Sigmoid colon (tissue), 7 donors: ENCODE measurements around the gene EHBP1. TPM values are rescaled to one million over a fixed set of nuclear protein-coding genes. Genes with fewer than 3 reads are reported as not detected.

Experiments
- DNase-seq: peaks from one replicate; pipeline ENCODE4 v3.0.0-alpha.2; 2019
- H3K27ac ChIP-seq, 4 donors: fragments of 200-600 bp; sonication (generic); one replicate each; pipeline ENCODE4 v1.5.1; 2016 to 2019; ENCODE audit warnings: mild to moderate bottlenecking in 1 of 4
- H3K27me3 ChIP-seq, 3 donors: fragments of 200-600 bp; sonication (generic); one replicate each; pipeline ENCODE4 v1.5.1; 2019; ENCODE audit warnings: mild to moderate bottlenecking in 1 of 3
- H3K36me3 ChIP-seq, 4 donors: fragments of 200-600 bp; sonication (generic); one replicate each; pipeline ENCODE4 v1.5.1; 2016 to 2019
- H3K4me1 ChIP-seq, 4 donors: fragments of 200-600 bp; sonication (generic); one replicate each; pipeline ENCODE4 v1.5.1; 2017 to 2019
- H3K4me3 ChIP-seq, 4 donors: fragments of 200-600 bp; sonication (generic); one replicate each; pipeline ENCODE4 v1.5.1; 2017 to 2019; ENCODE audit warnings: mild to moderate bottlenecking in 2 of 4, moderate library complexity in 1 of 4
- H3K9me3 ChIP-seq, 4 donors: fragments of 200-600 bp in 3 of 4; sonication (generic) in 3 of 4; one replicate each; pipeline versions ENCODE4 v1.5.1 to v1.6.1; 2013 to 2019
- CTCF ChIP-seq, 4 experiments: fragments of 450-650 bp in 3 of 4; fragments of 200-600 bp in 1 of 4; IDR thresholded peaks; one replicate each; pipeline ENCODE4 v1.5.1; 2016 to 2019; ENCODE audit warnings: antibody characterized with exemption in 4 of 4, mild to moderate bottlenecking in 3 of 4, moderate library complexity in 2 of 4
- EP300 ChIP-seq, 4 donors: sonication (generic); formaldehyde crosslinking; IDR thresholded peaks; one replicate each; pipeline ENCODE4 v1.6.1; 2017; ENCODE audit warnings: antibody characterized with exemption in 4 of 4
- POLR2A ChIP-seq, 2 donors: fragments of 450-650 bp; IDR thresholded peaks; one replicate each; pipeline ENCODE4 v1.6.1; 2016; ENCODE audit warnings: antibody characterized with exemption in 2 of 2, mild to moderate bottlenecking in 2 of 2, moderate library complexity in 2 of 2
- POLR2AphosphoS5 ChIP-seq, 4 donors: sonication (generic); formaldehyde crosslinking; IDR thresholded peaks; one replicate each; pipeline ENCODE4 v1.6.1; 2017; ENCODE audit warnings: antibody characterized with exemption in 4 of 4
- WGBS, 2 donors: extraction: QIAGEN DNeasy Blood & Tissue Kit; methylation state at CpG; one replicate each; pipeline ENCODE4 v1.1.7; 2013; 5-methylcytosine and 5-hydroxymethylcytosine counted together
- intact Hi-C: fragments of 100-400 bp; cut with DNase I; formaldehyde crosslinking; loops from one replicate; pipeline ENCODE4 v1.15.1; 2023
- polyA plus RNA-seq, 3 donors: library from polyadenylated mRNA; stranded (reverse); fragments of 200-250 nt; gene quantifications; one replicate each; pipeline ENCODE4 v1.2.3, GENCODE V29; 2013
- total RNA-seq, 4 donors: library from RNA; depleted of rRNA; stranded (reverse); fragments of >200 nt; gene quantifications; one replicate each; pipeline ENCODE4 v1.1.0, GENCODE V29; 2016
- donor health status: healthy with polysubstance abuse.
- donor health status: Bipolar disorder and iron deficiency.
- donor health status: healthy.

The EHBP1 gene
- total and polyA plus RNA-seq, 7 donors = 12.7 to 161 (median 121) TPM

GRCh38 chr2:63035660-63036059, 330.1 kb downstream of the EHBP1 start:
- TF ChIP-seq EP300 (IDR thresholded peaks at IDR 0.05) (no peak), CTCF (IDR thresholded peaks at IDR 0.05) (no peak)
- Histone ChIP-seq H3K27ac (no peak overlapping the region), H3K36me3 (peaks cover 0 to 15% (median 2%) of the 10 kb centered on the region in 4 donors), H3K4me1 (no peaks in the 10 kb centered on the region), H3K9me3 (no peaks in the 10 kb centered on the region), H3K4me3 (no peak overlapping the region), H3K27me3 (no peaks in the 10 kb centered on the region)
- WGBS, 2 donors = 95% methylated on average over 4 of the region's 4 CpGs
- intact Hi-C loops = no loop called here
- DNase-seq = no peak

DNA sequence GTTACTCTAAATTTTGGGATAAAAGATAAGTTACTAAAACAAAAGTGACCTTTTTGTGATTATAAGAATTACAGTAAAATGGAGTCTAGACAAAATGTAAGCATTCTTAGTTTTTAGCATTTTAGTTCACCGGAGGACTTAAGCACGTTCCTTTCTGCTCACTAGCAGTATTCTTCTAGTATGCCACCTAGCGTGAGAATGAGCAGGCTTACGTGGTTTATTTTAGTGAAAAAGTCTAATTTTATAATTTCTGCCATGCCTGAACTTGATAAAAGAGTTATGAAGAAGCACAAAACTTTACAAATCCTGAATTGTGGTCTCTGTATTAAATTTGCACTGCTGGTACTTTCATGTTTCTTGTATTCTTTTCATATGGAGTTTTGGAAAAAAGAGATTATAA, 332.5 kb downstream of the EHBP1 start:
- Histone ChIP-seq H3K27me3 (peaks cover 0 to 11% (median 0%) of the 10 kb centered on the region in 3 donors), H3K9me3 (no peaks in the 10 kb centered on the region), H3K36me3 (peaks cover 0 to 15% (median 2%) of the 10 kb centered on the region in 4 donors), H3K4me3 (no peak overlapping the region), H3K4me1 (no peaks in the 10 kb centered on the region), H3K27ac (no peak overlapping the region)
- DNase-seq = no peak
- intact Hi-C loops = no loop called here
- WGBS, 2 donors = 95 to 96% methylated on average over 4 of the region's 4 CpGs
- TF ChIP-seq CTCF (IDR thresholded peaks at IDR 0.05) (no peak), POLR2AphosphoS5 (IDR thresholded peaks at IDR 0.05) (no peak), POLR2A (IDR thresholded peaks at IDR 0.05) (no peak), EP300 (IDR thresholded peaks at IDR 0.05) (no peak)

- TF ChIP-seq CTCF (IDR thresholded peaks at IDR 0.05) (no peak), POLR2AphosphoS5 (IDR thresholded peaks at IDR 0.05) (no peak), POLR2A (IDR thresholded peaks at IDR 0.05) (no peak), EP300 (IDR thresholded peaks at IDR 0.05) (no peak)
- Histone ChIP-seq H3K9me3 (no peaks in the 10 kb centered on the region), H3K27ac (no peak overlapping the region), H3K4me1 (no peaks in the 10 kb centered on the region), H3K36me3 (peaks cover 0 to 26% (median 7%) of the 10 kb centered on the region in 4 donors), H3K4me3 (no peak overlapping the region), H3K27me3 (peaks cover 0 to 34% (median 6%) of the 10 kb centered on the region in 3 donors)
- intact Hi-C loops = no loop called here
- WGBS, 2 donors = 96% methylated on average over 1 of the region's 1 CpG
- DNase-seq = no peak
Measured at GRCh38 chr2:63040586-63040985, 335.1 kb downstream of the EHBP1 start.

- intact Hi-C loops = no loop called here
- Histone ChIP-seq H3K27me3 (peaks cover 0 to 44% (median 9%) of the 10 kb centered on the region in 3 donors), H3K4me1 (no peaks in the 10 kb centered on the region), H3K9me3 (no peaks in the 10 kb centered on the region), H3K27ac (no peak overlapping the region), H3K4me3 (no peak overlapping the region), H3K36me3 (peaks cover 0 to 36% (median 11%) of the 10 kb centered on the region in 4 donors)
- DNase-seq = no peak
- WGBS, 2 donors = 100% methylated on average over 1 of the region's 1 CpG
- no peak for TF ChIP-seq CTCF (IDR thresholded peaks at IDR 0.05)
- no peak for TF ChIP-seq POLR2A (IDR thresholded peaks at IDR 0.05)
- no peak for TF ChIP-seq POLR2AphosphoS5 (IDR thresholded peaks at IDR 0.05)
- no peak for TF ChIP-seq EP300 (IDR thresholded peaks at IDR 0.05)
Measured at GRCh38 chr2:63041592-63041991, 336.1 kb downstream of the EHBP1 start.
